ENCODE data around the gene KRTAP5-6.

The KRTAP5-6 gene

GRCh38 chr11:1728301-1728700 is 31.3 kb downstream of the KRTAP5-6 start:
- TF ChIP-seq CTCF (IDR thresholded peaks at IDR 0.05), result no peak

- no peak for TF ChIP-seq CTCF (IDR thresholded peaks at IDR 0.05)
Observed at GRCh38 chr11:1728931-1729691, 32.1 kb downstream of the KRTAP5-6 start.

GRCh38 chr11:1729692-1730011 is 32.7 kb downstream of the KRTAP5-6 start:
- TF ChIP-seq CTCF (IDR thresholded peaks at IDR 0.05), result no peak

GRCh38 chr11:1730059-1730629 is 33.1 kb downstream of the KRTAP5-6 start:
- TF ChIP-seq CTCF (IDR thresholded peaks at IDR 0.05), result no peak

GRCh38 chr11:1731451-1732059 is 34.6 kb downstream of the KRTAP5-6 start:
- TF ChIP-seq CTCF (IDR thresholded peaks at IDR 0.05), result no peak

GRCh38 chr11:1732418-1733008 is 35.5 kb downstream of the KRTAP5-6 start:
- no peak for TF ChIP-seq CTCF (IDR thresholded peaks at IDR 0.05)

GRCh38 chr11:1733009-1733715 is 36.2 kb downstream of the KRTAP5-6 start:
- no peak for TF ChIP-seq CTCF (IDR thresholded peaks at IDR 0.05)

All from LNCAP (cell line).